ENCODE measurements around the gene ABCD4.

Gene ABCD4

DNA sequence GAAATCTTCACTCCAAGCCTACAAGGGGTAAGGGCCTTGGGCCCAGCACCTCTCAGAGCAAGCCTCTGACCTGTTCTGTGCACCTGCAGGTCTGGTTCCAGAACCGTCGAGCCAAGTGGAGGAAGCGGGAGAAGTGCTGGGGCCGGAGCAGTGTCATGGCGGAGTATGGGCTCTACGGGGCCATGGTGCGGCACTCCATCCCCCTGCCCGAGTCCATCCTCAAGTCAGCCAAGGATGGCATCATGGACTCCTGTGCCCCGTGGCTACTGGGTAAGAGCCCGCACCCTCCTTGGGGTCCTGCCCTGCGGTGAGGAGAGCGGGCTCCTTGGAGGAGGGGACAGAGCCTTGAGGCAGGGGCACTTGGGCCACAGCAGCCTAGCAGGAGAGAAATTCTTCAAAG is 43.2 kb downstream of the ABCD4 start:
- DNase-seq (ENCODE audit: low spot score) = no peak

DNA sequence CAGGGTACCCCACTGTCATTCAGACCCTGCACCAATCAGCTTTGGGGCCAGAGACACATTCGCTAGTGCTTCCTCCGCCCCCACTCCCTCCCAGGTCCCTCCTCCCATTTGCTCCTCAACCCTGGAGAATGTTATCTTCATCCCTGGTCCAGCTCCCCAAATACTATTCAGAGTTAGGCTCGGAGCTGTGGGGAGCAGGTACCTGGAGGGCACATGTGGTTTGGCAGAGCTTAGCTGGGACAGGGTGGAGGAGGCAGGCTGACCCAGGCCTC is 44.0 kb downstream of the ABCD4 start:
- no peak for DNase-seq (ENCODE audit: low spot score)

- DNase-seq (ENCODE audit: low spot score) = no peak
These were observed 44.6 kb downstream of the ABCD4 start for GRCh38 chr14:74257941-74258763.

DNA sequence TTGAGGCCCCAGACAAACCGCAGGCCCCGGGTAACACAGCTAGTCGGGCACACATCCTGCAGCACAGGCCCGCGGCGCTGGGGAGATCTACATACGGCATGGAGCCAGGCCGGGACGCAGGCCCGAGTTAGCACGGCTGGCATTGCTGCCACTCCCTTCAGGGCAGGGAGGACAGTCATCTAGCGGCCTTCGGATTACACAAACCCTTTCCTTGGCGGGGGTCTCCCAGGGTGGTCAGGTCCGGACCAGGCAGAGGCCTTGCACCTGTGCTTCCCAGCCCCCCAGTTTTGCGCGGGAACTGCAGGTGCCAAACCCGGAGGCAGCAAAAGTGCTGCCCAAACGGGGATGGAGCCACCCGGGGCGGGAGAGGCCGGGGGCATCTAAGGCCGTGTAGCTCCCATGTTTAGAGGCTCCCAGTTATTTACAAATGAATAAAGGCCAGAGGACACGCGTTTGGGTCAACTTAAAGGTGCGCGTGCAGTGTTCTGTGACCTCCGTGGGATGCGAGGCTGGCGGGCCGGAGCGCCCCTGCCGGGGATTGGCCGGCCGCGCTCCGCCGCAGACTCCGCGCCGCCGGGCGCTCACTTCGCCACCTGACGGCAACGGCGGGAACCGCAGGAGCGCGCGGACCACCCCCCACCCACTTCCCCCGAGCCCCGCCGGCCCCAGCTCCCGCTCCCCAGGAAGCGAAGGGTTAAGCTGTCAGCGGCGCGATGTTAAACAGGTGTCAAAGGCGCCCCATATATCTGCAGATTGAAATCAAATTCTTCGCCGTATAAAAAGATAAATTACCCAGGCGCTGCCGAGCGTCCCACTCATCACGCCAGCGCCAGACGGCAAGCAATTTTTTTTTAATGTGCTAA is 45.4 kb downstream of the ABCD4 start:
- peak; percentile 55 for DNase-seq (ENCODE audit: low spot score)

- no peak for DNase-seq (ENCODE audit: low spot score)
These were observed 47.5 kb downstream of the ABCD4 start for GRCh38 chr14:74255281-74255680.

GRCh38 chr14:74249433-74250375 is 53.0 kb downstream of the ABCD4 start:
- no peak for DNase-seq (ENCODE audit: low spot score)

- DNase-seq (ENCODE audit: low spot score) = no peak
These were observed 54.7 kb downstream of the ABCD4 start for GRCh38 chr14:74248017-74248416.

GRCh38 chr14:74246542-74246941 is 56.2 kb downstream of the ABCD4 start:
- DNase-seq (ENCODE audit: low spot score) = no peak

- DNase-seq (ENCODE audit: low spot score) = no peak
These were observed 57.4 kb downstream of the ABCD4 start for GRCh38 chr14:74245292-74245691.

GRCh38 chr14:74244115-74244514 is 58.6 kb downstream of the ABCD4 start:
- DNase-seq (ENCODE audit: low spot score) = no peak

- no peak for DNase-seq (ENCODE audit: low spot score)
These were observed 59.7 kb downstream of the ABCD4 start for GRCh38 chr14:74243051-74243450.

DNA sequence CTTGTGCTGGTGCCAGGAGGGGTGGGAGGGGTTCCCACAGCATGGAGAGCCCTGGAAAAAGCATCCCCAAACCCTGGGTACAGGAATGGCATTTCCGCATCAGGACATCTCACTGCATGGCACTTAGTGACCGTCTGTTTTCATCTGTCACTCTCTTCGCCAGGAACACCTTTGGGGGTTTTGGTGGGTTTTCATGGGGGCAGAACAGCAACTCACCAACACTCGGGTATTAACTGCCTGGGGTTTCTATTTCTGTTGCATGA is 60.0 kb downstream of the ABCD4 start:
- no peak for DNase-seq (ENCODE audit: low spot score)

DNA sequence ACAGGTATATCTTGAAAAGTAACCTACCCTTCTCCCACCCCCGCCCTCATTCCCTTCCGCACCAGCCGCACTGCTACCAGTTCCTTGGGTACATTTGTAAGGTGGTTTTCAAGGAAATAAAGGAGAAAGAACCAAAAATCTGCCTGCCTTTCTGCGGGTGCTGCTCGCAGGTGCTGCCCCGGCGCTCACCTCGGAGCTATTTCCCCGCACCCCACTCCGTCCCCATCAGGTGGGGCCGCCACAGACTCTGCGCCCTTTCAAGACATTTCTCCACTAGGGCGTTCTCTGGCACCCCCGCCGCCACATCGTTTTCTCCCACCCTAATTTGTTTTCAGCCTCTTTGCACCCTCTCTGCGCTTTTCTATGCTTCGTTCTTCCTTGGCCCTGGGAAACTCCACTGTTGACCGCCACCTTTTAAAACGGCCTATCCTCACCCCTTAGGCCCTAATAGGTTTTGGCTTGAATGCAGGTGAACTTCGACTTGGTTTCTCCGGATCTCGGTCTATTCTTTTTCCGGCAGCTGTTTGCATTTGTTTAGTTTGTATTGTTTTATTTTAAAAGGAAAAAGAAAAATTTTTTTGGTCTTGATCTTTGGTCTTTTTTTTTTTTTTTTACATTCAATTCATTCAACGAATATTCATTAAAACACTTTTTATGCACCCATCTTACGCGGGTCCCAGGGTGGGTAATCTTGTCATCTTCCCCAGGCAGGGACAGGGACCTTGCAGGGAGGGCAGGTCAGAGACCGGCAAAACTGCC is 60.5 kb downstream of the ABCD4 start:
- no peak for DNase-seq (ENCODE audit: low spot score)

DNA sequence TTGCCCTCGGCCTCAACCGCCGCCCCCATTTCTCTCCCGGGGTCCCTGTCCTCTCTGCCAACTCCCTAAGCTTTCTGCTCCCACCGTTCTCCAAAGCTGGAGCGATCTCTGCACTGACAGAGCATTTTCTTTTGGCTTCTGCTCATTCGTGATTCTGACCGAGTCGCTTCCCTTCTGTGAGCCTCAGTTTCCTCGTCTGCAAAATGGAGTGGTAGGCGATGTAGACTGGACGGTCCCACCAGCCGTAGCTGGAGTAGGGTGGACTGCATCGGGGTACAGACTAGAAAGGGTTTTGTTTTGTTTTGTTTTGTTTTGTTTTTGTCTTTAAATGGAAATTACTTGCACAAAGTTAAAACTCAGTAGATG is 61.1 kb downstream of the ABCD4 start:
- DNase-seq (ENCODE audit: low spot score) = no peak

GRCh38 chr14:74240794-74241651 is 61.7 kb downstream of the ABCD4 start:
- no peak for DNase-seq (ENCODE audit: low spot score)

GRCh38 chr14:74239848-74240793 is 62.6 kb downstream of the ABCD4 start:
- no peak for DNase-seq (ENCODE audit: low spot score)

DNA sequence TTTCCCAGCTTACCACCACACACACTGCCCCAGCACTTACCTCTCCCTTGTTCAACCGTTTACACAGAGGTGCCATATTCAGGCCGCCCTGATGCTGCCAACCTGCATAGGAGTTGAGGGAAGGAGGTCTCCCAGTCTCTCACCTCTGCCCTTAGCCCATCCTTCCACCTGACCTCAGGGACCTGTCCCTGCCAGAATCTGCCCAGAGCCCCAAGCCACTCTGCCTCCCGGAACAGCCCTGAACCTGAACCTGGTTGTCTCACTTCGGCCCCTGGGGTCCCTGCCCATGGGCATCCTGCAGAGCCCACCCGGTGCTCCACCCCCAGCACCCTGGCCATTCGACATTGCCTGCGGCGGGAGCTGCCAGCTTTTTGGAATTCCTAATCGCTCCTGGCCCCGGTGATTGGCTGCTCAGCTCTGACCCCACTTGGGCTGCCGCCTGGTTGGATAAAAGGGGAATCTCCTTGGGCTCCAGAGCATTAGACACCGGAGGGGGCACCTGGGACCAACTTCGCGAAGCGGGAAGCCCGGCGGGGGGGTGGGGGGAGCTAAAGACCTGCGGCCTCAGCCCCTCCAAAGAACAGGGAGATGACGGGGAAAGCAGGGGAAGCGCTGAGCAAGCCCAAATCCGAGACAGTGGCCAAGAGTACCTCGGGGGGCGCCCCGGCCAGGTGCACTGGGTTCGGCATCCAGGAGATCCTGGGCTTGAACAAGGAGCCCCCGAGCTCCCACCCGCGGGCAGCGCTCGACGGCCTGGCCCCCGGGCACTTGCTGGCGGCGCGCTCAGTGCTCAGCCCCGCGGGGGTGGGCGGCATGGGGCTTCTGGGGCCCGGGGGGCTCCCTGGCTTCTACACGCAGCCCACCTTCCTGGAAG is 63.5 kb downstream of the ABCD4 start, which contains the start of gene VSX2:
Gene VSX2, plus strand, starts transcription at position 476 of the 874 bp plus-strand sequence. Its CDS starts 113 bp downstream, at position 589.
- no peak for DNase-seq (ENCODE audit: low spot score)

DNA sequence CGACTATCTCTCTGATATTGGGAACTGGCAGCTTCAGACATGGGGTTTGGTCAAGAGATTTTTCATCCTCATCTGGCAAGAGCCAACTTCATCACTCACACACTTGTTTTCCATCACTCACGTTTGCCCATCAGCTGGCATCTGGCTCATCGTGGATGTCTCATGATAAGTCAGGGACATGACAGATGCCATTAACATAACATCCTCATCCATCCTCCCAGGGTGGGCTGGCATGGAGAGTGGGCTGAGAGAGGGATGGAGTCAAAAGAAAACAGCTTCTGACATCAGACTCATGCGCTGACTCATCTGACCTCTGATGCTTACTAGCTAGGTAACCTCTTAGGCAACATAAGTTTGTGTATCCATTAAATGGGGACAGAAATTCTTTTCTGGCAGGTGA is 65.3 kb downstream of the ABCD4 start:
- no peak for DNase-seq (ENCODE audit: low spot score)
